Retina (tissue), 1 donor: ENCODE data around the gene CCM2L.

Source experiments
- DNase-seq: peaks from one replicate; pipeline ENCODE4 v3.0.0-alpha.2; 2016

Gene CCM2L

GRCh38 chr20:32062776-32063170 lies 52.5 kb downstream of the CCM2L start:
- DNase-seq = no peak

DNA sequence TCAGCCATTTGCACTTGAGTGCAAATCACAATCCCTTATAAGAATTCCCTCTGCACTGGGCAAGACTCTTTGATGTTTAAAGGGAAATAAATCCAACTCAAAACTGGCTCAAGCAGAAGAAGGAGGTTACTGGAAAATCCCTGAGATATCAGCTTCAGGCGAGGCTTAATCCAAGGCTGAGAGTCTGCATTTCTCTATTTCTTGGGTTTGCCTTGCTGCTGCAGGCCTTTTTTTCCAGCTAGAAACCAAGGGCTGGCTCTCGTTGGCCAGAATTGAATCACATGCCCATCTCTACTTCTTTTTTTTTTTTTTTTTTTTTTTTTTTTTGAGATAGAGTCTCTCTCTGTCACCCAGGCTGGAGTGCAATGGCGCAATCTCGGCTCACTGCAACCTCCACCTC lies 53.5 kb downstream of the CCM2L start:
- DNase-seq = no peak

DNA sequence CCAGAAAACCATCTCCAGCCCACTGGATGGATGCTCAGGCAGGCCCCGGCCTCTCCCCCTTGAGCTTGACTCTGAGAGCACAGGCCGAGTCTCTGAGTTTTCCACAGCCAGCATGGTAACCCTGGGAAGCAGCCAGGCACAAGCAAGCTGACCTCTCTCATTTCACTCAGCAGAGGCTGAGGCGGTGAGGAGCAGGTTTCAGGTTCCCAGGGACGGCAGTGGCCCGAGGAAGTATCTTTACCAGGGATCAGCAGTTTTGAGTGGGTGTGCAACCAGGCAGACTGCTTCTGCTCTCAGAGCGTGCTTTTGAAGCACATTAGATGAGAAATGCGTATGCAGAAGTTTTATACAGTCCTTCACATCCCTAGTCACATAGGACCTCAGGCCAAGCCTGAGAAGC lies 54.4 kb downstream of the CCM2L start:
- DNase-seq = no peak

DNA sequence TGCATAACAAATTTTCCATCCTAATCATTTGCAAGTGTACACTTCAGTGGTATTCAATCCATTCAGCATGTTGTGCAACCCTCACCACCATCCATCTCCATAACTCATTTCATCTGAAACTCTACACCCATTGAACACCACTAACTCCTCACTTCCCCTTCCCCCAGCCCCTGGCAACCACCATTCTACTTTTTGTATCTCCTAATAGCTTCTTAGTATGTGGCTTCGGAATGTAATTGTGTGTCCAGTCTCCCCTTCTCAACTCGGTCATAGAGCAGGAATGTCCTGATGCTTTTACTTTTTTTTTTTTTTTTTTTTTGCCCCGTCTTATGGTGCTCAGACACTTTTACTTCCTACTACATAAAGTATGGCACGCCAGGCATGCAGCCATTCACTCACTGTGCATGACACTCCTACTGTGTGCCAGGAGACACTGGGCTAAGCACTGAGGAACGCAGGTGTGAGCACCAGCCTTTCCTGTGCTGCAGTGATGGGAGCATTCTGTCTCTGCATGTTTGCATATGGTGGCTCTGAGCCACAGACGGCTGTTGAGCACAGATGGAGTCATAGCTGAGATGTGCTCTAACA lies 57.1 kb downstream of the CCM2L start:
- no peak for DNase-seq

DNA sequence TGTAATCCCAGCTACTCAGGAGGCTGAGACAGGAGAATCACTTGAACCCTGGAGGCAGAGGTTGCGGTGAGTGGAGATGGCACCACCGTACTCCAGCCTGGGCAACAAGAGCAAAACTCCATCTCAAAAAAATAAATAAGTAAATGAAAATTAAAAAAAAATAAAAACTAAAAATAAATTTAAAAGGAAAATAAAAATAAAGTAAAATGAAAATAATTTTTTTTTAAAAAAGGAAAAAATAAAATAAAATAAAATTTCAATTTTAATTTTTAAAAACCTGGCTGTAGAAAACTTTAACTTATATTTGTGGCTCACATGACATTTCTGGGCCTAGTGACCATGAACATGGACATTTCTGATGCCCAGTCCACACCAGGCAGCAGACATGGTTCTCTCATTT lies 57.9 kb downstream of the CCM2L start:
- DNase-seq = no peak

DNA sequence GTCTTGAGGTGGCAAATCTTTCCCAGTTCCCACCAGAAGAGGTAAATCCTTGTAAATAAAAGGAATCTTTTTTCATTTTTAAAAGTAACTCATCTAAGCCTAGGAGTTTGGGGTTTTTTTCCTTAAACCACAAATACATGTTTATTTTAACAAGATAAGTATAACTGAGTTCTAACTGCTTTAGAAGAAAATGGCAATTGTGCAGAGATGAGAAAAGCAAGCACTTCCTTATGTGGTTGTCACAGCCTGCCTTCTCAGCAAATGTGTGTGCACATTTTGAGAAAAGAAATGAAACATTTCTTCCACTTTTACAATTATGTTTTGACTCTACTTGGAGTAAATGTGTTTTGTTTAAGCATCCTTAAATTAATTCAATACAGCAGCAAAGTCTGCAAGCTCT lies 59.5 kb downstream of the CCM2L start:
- DNase-seq = no peak

GRCh38 chr20:32070282-32070681 lies 60.0 kb downstream of the CCM2L start:
- DNase-seq = no peak

GRCh38 chr20:32070690-32071213 lies 60.5 kb downstream of the CCM2L start:
- DNase-seq = no peak

GRCh38 chr20:32071395-32072167 lies 61.3 kb downstream of the CCM2L start:
- DNase-seq = no peak

DNA sequence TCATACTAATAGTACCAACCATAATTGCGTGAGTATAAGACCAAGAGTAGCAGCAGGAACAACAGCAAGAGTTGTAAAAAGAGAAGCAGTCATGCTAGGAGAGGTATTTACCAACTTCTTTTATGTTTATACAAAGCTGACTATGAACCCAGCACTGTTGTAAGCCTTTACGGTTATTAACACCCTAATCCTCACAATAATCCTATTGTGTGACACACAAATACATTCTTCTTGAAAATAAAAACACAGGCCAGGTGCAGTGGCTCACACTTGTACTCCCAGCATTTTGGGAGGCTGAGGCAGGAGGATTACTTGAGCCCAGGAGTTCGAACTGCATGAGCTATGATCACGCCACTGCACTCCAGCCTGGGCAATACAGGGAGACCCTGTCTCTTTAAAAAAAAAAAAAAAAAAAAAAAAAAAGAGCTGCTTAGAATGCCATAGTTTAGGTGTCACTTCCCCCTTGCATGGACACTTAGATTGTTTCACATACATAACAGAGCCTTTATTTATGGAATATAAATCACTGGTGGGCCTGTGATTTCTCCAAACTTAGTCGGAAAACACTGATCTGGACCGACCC lies 62.0 kb downstream of the CCM2L start:
- no peak for DNase-seq

GRCh38 chr20:32075534-32075933 lies 65.3 kb downstream of the CCM2L start:
- DNase-seq = no peak

DNA sequence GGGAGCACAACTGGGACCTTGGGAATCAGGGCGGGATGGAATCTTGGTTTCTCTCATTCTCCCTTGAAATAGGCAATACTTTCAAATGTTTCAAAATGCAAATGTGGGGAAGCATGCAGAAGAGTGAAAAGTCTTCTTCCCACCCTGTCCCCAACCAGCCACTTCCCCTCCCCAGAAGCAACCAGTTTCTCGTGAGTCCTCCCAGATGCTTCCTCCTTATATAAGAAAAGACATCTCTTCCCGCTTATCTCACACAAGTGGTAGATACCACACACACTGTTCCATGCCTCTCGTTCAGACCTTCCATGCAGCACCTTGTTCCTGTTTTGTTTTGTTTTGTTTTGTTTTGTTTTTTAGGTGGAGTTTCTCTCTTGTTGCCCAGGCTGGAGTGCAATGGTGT lies 67.0 kb downstream of the CCM2L start:
- DNase-seq = no peak

DNA sequence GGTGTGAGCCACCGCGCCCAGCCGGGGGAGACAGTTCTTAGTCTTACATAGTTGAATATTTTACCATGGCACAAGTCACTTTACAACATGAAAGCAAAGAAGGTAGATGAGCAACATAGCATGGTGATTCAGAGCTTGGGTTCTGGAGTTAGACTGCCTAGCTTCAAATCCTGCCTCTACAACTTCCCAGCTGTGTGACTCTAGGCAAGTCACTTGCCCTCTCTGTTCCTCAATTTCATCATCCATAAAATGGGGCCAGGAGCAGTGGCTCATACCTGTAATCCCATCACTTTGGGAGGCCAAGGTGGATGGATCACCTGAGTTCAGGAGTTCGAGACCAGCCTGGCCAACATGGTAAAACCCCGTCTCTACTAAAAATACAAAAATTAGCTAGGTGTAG lies 68.1 kb downstream of the CCM2L start:
- DNase-seq = no peak

DNA sequence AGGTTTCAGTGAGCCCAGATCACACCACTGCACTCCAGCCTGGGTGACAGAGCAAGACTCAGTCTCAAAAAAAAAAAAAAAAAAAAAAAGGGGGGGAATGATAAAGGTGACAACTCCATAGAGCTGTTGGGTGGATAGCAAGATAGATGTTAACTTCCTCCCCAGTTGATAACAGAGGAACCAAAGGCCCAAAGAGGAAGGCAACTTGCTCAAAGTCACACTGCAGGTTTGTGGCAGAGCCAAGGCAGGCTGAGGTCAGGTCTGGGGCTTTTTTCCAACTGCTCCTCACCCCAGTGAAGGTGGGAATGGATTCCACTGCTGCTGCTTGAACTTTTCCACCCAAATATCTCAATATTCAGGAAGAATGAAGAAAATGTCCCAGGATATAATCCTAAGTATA lies 68.6 kb downstream of the CCM2L start:
- no peak for DNase-seq

GRCh38 chr20:32079655-32080109 lies 69.4 kb downstream of the CCM2L start:
- DNase-seq = no peak

DNA sequence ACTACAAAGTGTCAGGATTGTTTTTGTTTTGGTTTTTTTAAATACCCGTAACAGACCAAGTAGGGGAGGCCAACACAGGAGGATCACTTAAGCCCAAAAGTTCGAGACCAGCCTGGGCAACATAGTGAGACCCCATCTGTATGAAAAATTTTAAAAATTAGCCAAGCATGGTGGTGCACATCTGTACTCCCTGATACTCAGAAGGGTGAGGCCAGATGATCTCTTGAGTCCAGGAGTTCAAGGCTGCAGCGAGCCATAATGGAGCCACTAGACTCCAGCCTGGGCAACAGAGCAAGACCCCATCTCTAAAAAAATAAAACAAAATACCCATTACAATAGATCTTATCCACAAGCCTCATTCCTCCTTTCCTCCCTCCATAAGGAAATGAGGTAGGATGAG lies 70.5 kb downstream of the CCM2L start:
- DNase-seq = no peak
